H1 (cell line): ENCODE data around the gene ATP13A2. TPM values are rescaled to one million over a fixed set of nuclear protein-coding genes. Genes with fewer than 3 reads are reported as not detected.
A peak's percentile ranks its signal among the peaks of the same experiment; 100 is the strongest.

Experiments
- CTCF ChIA-PET: fragments of 300-600 bp; sonication (Branson Sonifier 250); formaldehyde crosslinking; loops from one replicate; lab custom pipeline; 2021; ENCODE audit not compliant: partially characterized antibody; lab: Charles Lee
- POLR2A ChIA-PET: fragments of 300-600 bp; sonication (Branson Sonifier 250); formaldehyde crosslinking; loops from one replicate; lab custom pipeline; 2021; ENCODE audit warnings: inconsistent platforms; ENCODE audit not compliant: partially characterized antibody; lab: Charles Lee
- DNase-seq, 2 experiments: peaks; one replicate each; pipeline versions ENCODE4 v3.0.0 to v3.0.0-alpha.2; 2010 to 2022; ENCODE audit warnings: low spot score in 2 of 2, low read depth in 1 of 2, mixed read lengths in 1 of 2
- FAIRE-seq: peaks from 2 replicates; lab custom pipeline; 2011; peaks lifted over from hg19 to GRCh38; lab: Jason Lieb, UNC
- H2AFZ ChIP-seq: 2 replicates; pipeline ENCODE4 v1.8.1; 2012; ENCODE audit warnings: low read length, inconsistent platforms
- H2AK5ac ChIP-seq: 2 replicates; pipeline ENCODE4 v1.6.1; 2013; ENCODE audit warnings: low read depth, low read length
- H2BK120ac ChIP-seq: replicated peaks from 2 replicates; pipeline ENCODE3; 2013; ENCODE audit warnings: low read depth, low read length, inconsistent platforms
- H2BK12ac ChIP-seq: 2 replicates; pipeline ENCODE4 v1.6.1; 2013; ENCODE audit warnings: low read depth, low read length
- H2BK15ac ChIP-seq: 2 replicates; pipeline ENCODE4 v1.6.1; 2013; ENCODE audit warnings: low read length
- H2BK20ac ChIP-seq: 2 replicates; pipeline ENCODE4 v1.6.1; 2013; ENCODE audit warnings: low read length
- H2BK5ac ChIP-seq: 2 replicates; pipeline ENCODE4 v1.6.1; 2013; ENCODE audit warnings: low read depth, low read length
- H3K14ac ChIP-seq: 2 replicates; pipeline ENCODE4 v1.6.1; 2013; ENCODE audit warnings: inconsistent platforms; ENCODE audit not compliant: insufficient read length
- H3K18ac ChIP-seq: 2 replicates; pipeline ENCODE4 v1.6.1; 2013; ENCODE audit warnings: low read length; ENCODE audit errors: extremely low read depth
- H3K23ac ChIP-seq: 2 replicates; pipeline ENCODE4 v1.6.1; 2013; ENCODE audit warnings: inconsistent platforms; ENCODE audit not compliant: insufficient read length
- H3K23me2 ChIP-seq: 2 replicates; pipeline ENCODE4 v1.6.1; 2013; ENCODE audit warnings: low read depth, low read length
- H3K27ac ChIP-seq: 2 replicates; pipeline ENCODE4 v1.6.1; 2011; ENCODE audit warnings: low read depth, low read length, inconsistent platforms
- H3K27me3 ChIP-seq, 4 experiments: replicated peaks in 1 of 4; 1 replicate in 1 of 4; 2 replicates in 3 of 4; pipeline versions ENCODE4 v1.6.1 to v1.8.1; 2011 to 2013; ENCODE audit warnings: low read length in 3 of 4, mild to moderate bottlenecking in 3 of 4, inconsistent platforms in 2 of 4, mixed read lengths in 2 of 4, moderate library complexity in 1 of 4; ENCODE audit not compliant: control insufficient read depth in 3 of 4, insufficient read depth in 3 of 4; ENCODE audit errors: extremely low read depth in 1 of 4
- H3K36me3 ChIP-seq, 4 experiments: 2 replicates each; pipeline versions ENCODE4 v1.6.1 to v1.8.1; 2011 to 2013; ENCODE audit warnings: mild to moderate bottlenecking in 4 of 4, low read length in 3 of 4, moderate library complexity in 2 of 4, control low read depth in 1 of 4, inconsistent platforms in 1 of 4; ENCODE audit not compliant: insufficient read depth in 4 of 4, control insufficient read depth in 2 of 4
- H3K4ac ChIP-seq: replicated peaks from 2 replicates; pipeline ENCODE3; 2013; ENCODE audit warnings: low read length, low read depth, mixed read lengths, inconsistent platforms; ENCODE audit not compliant: insufficient read length
- H3K4me1 ChIP-seq, 4 experiments: replicated peaks in 1 of 4; 1 replicate in 1 of 4; 2 replicates in 3 of 4; pipeline versions ENCODE4 v1.6.1 to v1.8.1; 2011 to 2013; ENCODE audit warnings: low read length in 3 of 4, inconsistent platforms in 2 of 4, mixed read lengths in 1 of 4; ENCODE audit not compliant: insufficient read depth in 4 of 4, control insufficient read depth in 3 of 4
- H3K4me2 ChIP-seq, 2 experiments: 2 replicates each; pipeline versions ENCODE4 v1.6.1 to v1.8.1; 2011 to 2013; ENCODE audit warnings: low read depth in 2 of 2, low read length in 2 of 2, control low read depth in 1 of 2, inconsistent platforms in 1 of 2, mild to moderate bottlenecking in 1 of 2; ENCODE audit not compliant: insufficient read depth in 1 of 2
- H3K4me3 ChIP-seq, 4 experiments: fragments of 200-600, 300-600 bp in 1 of 4; sonication (generic), shearing (Covaris generic), sonication (Bioruptor Twin) in 1 of 4; 2 replicates each; pipeline versions ENCODE4 v1.5.1 to v1.8.1; 2011 to 2016; ENCODE audit warnings: low read length in 4 of 4, low read depth in 3 of 4, control low read depth in 2 of 4, inconsistent platforms in 2 of 4, mild to moderate bottlenecking in 2 of 4, mixed read lengths in 1 of 4, moderate library complexity in 1 of 4; ENCODE audit not compliant: insufficient read depth in 2 of 4; ENCODE audit errors: extremely low read depth in 1 of 4
- H3K56ac ChIP-seq: replicated peaks from 2 replicates; pipeline ENCODE3; 2013; ENCODE audit warnings: low read depth, mild to moderate bottlenecking, mixed read lengths, low read length, inconsistent platforms; ENCODE audit not compliant: insufficient read length
- H3K79me1 ChIP-seq: 2 replicates; pipeline ENCODE4 v1.6.1; 2013; ENCODE audit warnings: low read depth, low read length, control low read depth
- H3K79me2 ChIP-seq, 2 experiments: 2 replicates each; pipeline versions ENCODE4 v1.6.1 to v1.8.1; 2012 to 2013; ENCODE audit warnings: low read length in 2 of 2, mild to moderate bottlenecking in 2 of 2, inconsistent platforms in 1 of 2; ENCODE audit not compliant: insufficient read depth in 2 of 2, control insufficient read depth in 1 of 2
- H3K9ac ChIP-seq, 4 experiments: replicated peaks in 1 of 4; 1 replicate in 1 of 4; 2 replicates in 3 of 4; pipeline versions ENCODE4 v1.6.1 to v1.8.1; 2011 to 2013; ENCODE audit warnings: low read depth in 3 of 4, low read length in 3 of 4, control low read depth in 2 of 4, mild to moderate bottlenecking in 2 of 4, moderate library complexity in 2 of 4, inconsistent platforms in 1 of 4; ENCODE audit errors: extremely low read depth in 1 of 4
- H3K9me3 ChIP-seq, 2 experiments: 2 replicates each; pipeline versions ENCODE4 v1.6.1 to v1.8.1; 2012 to 2013; ENCODE audit warnings: mild to moderate bottlenecking in 2 of 2, moderate library complexity in 2 of 2, control low read depth in 1 of 2, inconsistent platforms in 1 of 2, low read depth in 1 of 2, low read length in 1 of 2, mixed read lengths in 1 of 2; ENCODE audit not compliant: insufficient read depth in 2 of 2
- H4K20me1 ChIP-seq, 2 experiments: replicated peaks in 1 of 2; 2 replicates each; pipeline versions ENCODE3 to v1.8.1; 2011 to 2013; ENCODE audit warnings: inconsistent platforms in 2 of 2, low read length in 2 of 2, mild to moderate bottlenecking in 1 of 2; ENCODE audit not compliant: insufficient read depth in 2 of 2, control insufficient read depth in 1 of 2
- H4K5ac ChIP-seq: 2 replicates; pipeline ENCODE4 v1.6.1; 2013; ENCODE audit warnings: low read length, low read depth, mixed read lengths, inconsistent platforms; ENCODE audit not compliant: insufficient read length
- H4K8ac ChIP-seq: 2 replicates; pipeline ENCODE4 v1.8.0; 2013; ENCODE audit warnings: mild to moderate bottlenecking, moderate library complexity, low read length, inconsistent platforms; ENCODE audit not compliant: insufficient read depth; ENCODE audit errors: extremely low read depth
- H4K91ac ChIP-seq: replicated peaks from 2 replicates; pipeline ENCODE3; 2013; ENCODE audit warnings: low read length, mixed read lengths, inconsistent platforms; ENCODE audit not compliant: insufficient read length
- CTCF ChIP-seq, 3 experiments: IDR thresholded peaks; 1 replicate in 2 of 3; 2 replicates in 1 of 3; pipeline versions ENCODE4 v1.5.1 to v1.6.1; 2011; ENCODE audit warnings: low read length in 3 of 3, mild to moderate bottlenecking in 3 of 3, inconsistent platforms in 2 of 3, low read depth in 1 of 3, moderate library complexity in 1 of 3; ENCODE audit not compliant: insufficient read depth in 1 of 3; ENCODE audit errors: control extremely low read depth in 1 of 3
- POLR2A ChIP-seq, 2 experiments: IDR thresholded peaks; 1 replicate in 1 of 2; 2 replicates in 1 of 2; pipeline ENCODE4 v1.6.1; 2011; ENCODE audit warnings: low read depth in 2 of 2, low read length in 2 of 2, mild to moderate bottlenecking in 2 of 2; ENCODE audit errors: control extremely low read depth in 1 of 2
- SIN3A ChIP-seq, 2 experiments: IDR thresholded peaks in 1 of 2; conservative IDR thresholded peaks in 1 of 2; 2 replicates each; pipeline ENCODE4 v1.6.1; 2011 to 2012; ENCODE audit warnings: low read length in 2 of 2, improper control_type of control experiment in 1 of 2, low read depth in 1 of 2, mild to moderate bottlenecking in 1 of 2
- TCF12 ChIP-seq: IDR thresholded peaks from 2 replicates; pipeline ENCODE4 v1.6.1; 2011; ENCODE audit warnings: low read depth, mild to moderate bottlenecking, low read length
- TEAD4 ChIP-seq: IDR thresholded peaks from 2 replicates; pipeline ENCODE4 v1.6.1; 2012; ENCODE audit warnings: low read depth, low read length, inconsistent platforms, mixed read lengths
- WGBS, 2 experiments: shearing (Covaris generic) in 1 of 2; methylation state at CpG; one replicate each; pipeline versions ENCODE4 v1.1.6 to v1.1.7; 2013 to 2015; ENCODE audit warnings: low lambda C conversion rate in 2 of 2, mixed read lengths in 2 of 2, inconsistent platforms in 1 of 2, low coverage in 1 of 2, missing lambda C conversion rate in 1 of 2; ENCODE audit not compliant: insufficient replicate concordance in 2 of 2, insufficient coverage in 1 of 2, insufficient read length in 1 of 2; ENCODE audit errors: extremely low coverage in 1 of 2, missing lambda C conversion rate in 1 of 2; 5-methylcytosine and 5-hydroxymethylcytosine counted together
- polyA plus RNA-seq, 7 experiments: library from polyadenylated mRNA; depleted of rRNA in 3 of 7; stranded (reverse) in 5 of 7; unstranded in 2 of 7; fragments of >200 nt in 5 of 7; fragments of 200-250 nt in 2 of 7; gene quantifications; 1 replicate in 5 of 7; 2 replicates in 1 of 7; 4 replicates in 1 of 7; pipeline versions ENCODE4 v1.2.1 to v1.2.3, GENCODE V29; 2011 to 2013; ENCODE audit warnings: missing spikeins in 2 of 7, mixed read lengths in 2 of 7
- total RNA-seq: library from RNA; stranded (reverse); fragmentation: NEBNext Ultra II Directional; extraction: Animal tissue kit (Norgen Biotek cat#: 25700); gene quantifications from 2 replicates; pipeline ENCODE4 v1.2.1, GENCODE V29; 2021

Gene ATP13A2
- total and polyA plus RNA-seq, 2 of the 8 experiments (the other 6 are each of a cell fraction or from before 2014, with no cell fraction given): 82.1 to 83.6 TPM

- FAIRE-seq: no peak
- peaks cover 0 to 3% (median 0%) of the 10 kb centered on the region in 4 experiments; a peak in 1 of 7 replicates for H3K27me3 ChIP-seq
- 0 out of 2 replicates have a peak overlapping the region, but pooled peaks have one; percentile 46 for H2BK15ac ChIP-seq
- H4K20me1 ChIP-seq: peaks cover 10 to 18% of the 10 kb centered on the region in 2 experiments
- peaks cover 5 to 27% (median 16%) of the 10 kb centered on the region in 4 experiments for H3K36me3 ChIP-seq
- H3K14ac ChIP-seq: no peak overlapping the region
- H3K79me2 ChIP-seq: peaks cover 0 to 27% of the 10 kb centered on the region in 2 experiments; a peak in 2 of 4 replicates
- H2BK5ac ChIP-seq: peak overlapping the region; percentile 44; the same call in 1 of the 2 replicates
- no peak overlapping the region; the same call in 1 of the 2 replicates for H2AK5ac ChIP-seq
- H3K9me3 ChIP-seq: no peaks in the 10 kb centered on the region
- peak overlapping the region; percentile 13 for H3K56ac ChIP-seq
- no peak overlapping the region for H2BK120ac ChIP-seq
- H3K23ac ChIP-seq: no peak overlapping the region
- H2BK12ac ChIP-seq: peak overlapping the region; percentile 75; the same call in 1 of the 2 replicates
- peak overlapping the region; percentile 35 for H4K5ac ChIP-seq
- no peak overlapping the region for H3K27ac ChIP-seq
- peak overlapping the region; percentile 29 for H4K91ac ChIP-seq
- H3K79me1 ChIP-seq: peaks cover 12% of the 10 kb centered on the region
- H3K4me2 ChIP-seq: peak overlapping the region; percentile 83 to 99
- TF ChIP-seq POLR2A (IDR thresholded peaks at IDR 0.05; ENCODE audit: control extremely low read depth in 1 of 2, low read depth in 2 of 2, low read length in 2 of 2) (peak in 1 of 2 experiments; percentile 10; a peak in 1 of 3 replicates), TEAD4 (no peak), SIN3A (conservative IDR thresholded peaks at IDR 0.05 in 1 of 2, IDR thresholded peaks at IDR 0.05 in 1 of 2; ENCODE audit: low read depth in 1 of 2, low read length in 2 of 2) (0 out of 4 replicates have a peak, but pooled peaks of 1 of the 2 experiments have one; percentile 23), CTCF (IDR thresholded peaks at IDR 0.05; ENCODE audit: control extremely low read depth in 1 of 3, insufficient read depth in 1 of 3, low read depth in 1 of 3, low read length in 3 of 3) (no peak), TCF12 (0 out of 2 replicates have a peak, but pooled peaks have one; percentile 55)
- TF ChIP-seq, all 59 proteins: peak for 3
- H2AFZ ChIP-seq: no peak overlapping the region
- WGBS, 2 experiments: 4% methylated on average over 27 of the region's 44 CpGs; no CpG with 5 or more reads in 1 of the 2 experiments
- H2BK20ac ChIP-seq: no peak overlapping the region
- peak overlapping the region; percentile 95 for H3K18ac ChIP-seq
- POLR2A ChIA-PET: interaction anchor here (0.6 to 6.6 kb wide), 17 partner anchors 7 to 106 kb away, joined by 3 to 92 read pairs (median 4); partner anchors contain the start of gene CROCC
- peak overlapping the region; percentile 82 for H4K8ac ChIP-seq
- peaks cover 0 to 20% (median 14%) of the 10 kb centered on the region in 4 experiments; a peak in 6 of 7 replicates for H3K4me1 ChIP-seq
- peak overlapping the region; percentile 2 for H3K4ac ChIP-seq
- peak in 1 of 2 experiments; percentile 71 for DNase-seq
- H3K9ac ChIP-seq: peak overlapping the region; percentile 46 to 72 (median 54); a peak in 6 of 7 replicates
- peaks cover 6% of the 10 kb centered on the region for H3K23me2 ChIP-seq
- H3K4me3 ChIP-seq: peak overlapping the region; percentile 62 to 98 (median 86)
- CTCF ChIA-PET: interaction anchor here (0.9 to 14.2 kb wide), 8 partner anchors 8 to 359 kb away, joined by 3 to 267 read pairs (median 4); no protein-coding TSS in a partner anchor
Measured at GRCh38 chr1:16979475-16980327, 32.0 kb downstream of the ATP13A2 start.
